ENCODE data around the gene GINS2. TPM values are rescaled to one million over a fixed set of nuclear protein-coding genes. Genes with fewer than 3 reads are reported as not detected.

The GINS2 gene
- total and polyA plus RNA-seq, 2 experiments from 2014 or later, result 40.5 to 44.4 TPM

DNA sequence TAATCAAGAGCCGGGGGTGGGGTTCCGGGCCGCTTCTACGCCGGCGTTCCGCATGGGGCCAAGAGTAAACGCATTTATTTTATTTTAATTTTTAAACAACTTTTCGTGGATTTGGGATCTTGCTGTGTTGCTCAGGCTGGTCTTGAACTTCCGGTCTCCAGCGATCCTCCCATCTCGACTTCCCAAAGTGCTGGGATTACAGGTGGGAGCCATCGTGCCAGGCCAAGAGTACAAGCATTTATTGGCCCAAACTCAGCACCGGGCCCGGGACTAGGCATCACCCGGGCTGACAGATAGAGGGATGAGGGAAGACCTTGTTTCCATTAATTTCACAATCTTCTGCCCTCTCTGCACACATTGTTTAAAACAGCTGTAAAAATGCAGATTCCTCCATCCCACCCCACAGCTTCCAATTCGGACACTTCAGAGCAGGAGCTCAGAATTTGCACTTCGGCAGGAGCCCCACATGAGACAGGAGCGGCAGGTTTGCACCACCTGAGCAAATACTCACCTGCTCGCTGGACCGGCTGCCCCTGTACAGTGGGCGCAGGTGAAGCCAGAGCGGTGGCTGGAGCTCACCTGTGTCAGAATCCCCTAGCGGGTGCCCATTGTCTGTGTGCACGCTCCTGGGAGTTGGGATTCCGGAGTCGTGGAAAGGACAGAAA, 663 bp upstream of the GINS2 start:
- peak overlapping the region; percentile 88 for H2AFZ ChIP-seq
- H3K27me3 Mint-ChIP-seq (ENCODE audit: insufficient read depth, low read depth, poor library complexity), result peaks cover 16% of the 10 kb centered on the region
- no peak for TF ChIP-seq CREB1 (CRISPR knock-in tag; IDR thresholded peaks at IDR 0.05; ENCODE audit: low read depth)
- no peak for TF ChIP-seq JUNB (IDR thresholded peaks at IDR 0.05; ENCODE audit: unreplicated experiment)
- no peak for TF ChIP-seq ZNF331 (CRISPR knock-in tag; IDR thresholded peaks at IDR 0.05; ENCODE audit: low read depth)
- no peak for TF ChIP-seq EZH2phosphoT487 (IDR thresholded peaks at IDR 0.05; ENCODE audit: unreplicated experiment)
- no peak for TF ChIP-seq EZH2 (IDR thresholded peaks at IDR 0.05; ENCODE audit: low read depth, unreplicated experiment)
- TF ChIP-seq ZNF114 (CRISPR knock-in tag; IDR thresholded peaks at IDR 0.05), result no peak
- no peak for TF ChIP-seq POLR2AphosphoS5 (IDR thresholded peaks at IDR 0.05; ENCODE audit: low read depth)
- TF ChIP-seq, protein P1, sequence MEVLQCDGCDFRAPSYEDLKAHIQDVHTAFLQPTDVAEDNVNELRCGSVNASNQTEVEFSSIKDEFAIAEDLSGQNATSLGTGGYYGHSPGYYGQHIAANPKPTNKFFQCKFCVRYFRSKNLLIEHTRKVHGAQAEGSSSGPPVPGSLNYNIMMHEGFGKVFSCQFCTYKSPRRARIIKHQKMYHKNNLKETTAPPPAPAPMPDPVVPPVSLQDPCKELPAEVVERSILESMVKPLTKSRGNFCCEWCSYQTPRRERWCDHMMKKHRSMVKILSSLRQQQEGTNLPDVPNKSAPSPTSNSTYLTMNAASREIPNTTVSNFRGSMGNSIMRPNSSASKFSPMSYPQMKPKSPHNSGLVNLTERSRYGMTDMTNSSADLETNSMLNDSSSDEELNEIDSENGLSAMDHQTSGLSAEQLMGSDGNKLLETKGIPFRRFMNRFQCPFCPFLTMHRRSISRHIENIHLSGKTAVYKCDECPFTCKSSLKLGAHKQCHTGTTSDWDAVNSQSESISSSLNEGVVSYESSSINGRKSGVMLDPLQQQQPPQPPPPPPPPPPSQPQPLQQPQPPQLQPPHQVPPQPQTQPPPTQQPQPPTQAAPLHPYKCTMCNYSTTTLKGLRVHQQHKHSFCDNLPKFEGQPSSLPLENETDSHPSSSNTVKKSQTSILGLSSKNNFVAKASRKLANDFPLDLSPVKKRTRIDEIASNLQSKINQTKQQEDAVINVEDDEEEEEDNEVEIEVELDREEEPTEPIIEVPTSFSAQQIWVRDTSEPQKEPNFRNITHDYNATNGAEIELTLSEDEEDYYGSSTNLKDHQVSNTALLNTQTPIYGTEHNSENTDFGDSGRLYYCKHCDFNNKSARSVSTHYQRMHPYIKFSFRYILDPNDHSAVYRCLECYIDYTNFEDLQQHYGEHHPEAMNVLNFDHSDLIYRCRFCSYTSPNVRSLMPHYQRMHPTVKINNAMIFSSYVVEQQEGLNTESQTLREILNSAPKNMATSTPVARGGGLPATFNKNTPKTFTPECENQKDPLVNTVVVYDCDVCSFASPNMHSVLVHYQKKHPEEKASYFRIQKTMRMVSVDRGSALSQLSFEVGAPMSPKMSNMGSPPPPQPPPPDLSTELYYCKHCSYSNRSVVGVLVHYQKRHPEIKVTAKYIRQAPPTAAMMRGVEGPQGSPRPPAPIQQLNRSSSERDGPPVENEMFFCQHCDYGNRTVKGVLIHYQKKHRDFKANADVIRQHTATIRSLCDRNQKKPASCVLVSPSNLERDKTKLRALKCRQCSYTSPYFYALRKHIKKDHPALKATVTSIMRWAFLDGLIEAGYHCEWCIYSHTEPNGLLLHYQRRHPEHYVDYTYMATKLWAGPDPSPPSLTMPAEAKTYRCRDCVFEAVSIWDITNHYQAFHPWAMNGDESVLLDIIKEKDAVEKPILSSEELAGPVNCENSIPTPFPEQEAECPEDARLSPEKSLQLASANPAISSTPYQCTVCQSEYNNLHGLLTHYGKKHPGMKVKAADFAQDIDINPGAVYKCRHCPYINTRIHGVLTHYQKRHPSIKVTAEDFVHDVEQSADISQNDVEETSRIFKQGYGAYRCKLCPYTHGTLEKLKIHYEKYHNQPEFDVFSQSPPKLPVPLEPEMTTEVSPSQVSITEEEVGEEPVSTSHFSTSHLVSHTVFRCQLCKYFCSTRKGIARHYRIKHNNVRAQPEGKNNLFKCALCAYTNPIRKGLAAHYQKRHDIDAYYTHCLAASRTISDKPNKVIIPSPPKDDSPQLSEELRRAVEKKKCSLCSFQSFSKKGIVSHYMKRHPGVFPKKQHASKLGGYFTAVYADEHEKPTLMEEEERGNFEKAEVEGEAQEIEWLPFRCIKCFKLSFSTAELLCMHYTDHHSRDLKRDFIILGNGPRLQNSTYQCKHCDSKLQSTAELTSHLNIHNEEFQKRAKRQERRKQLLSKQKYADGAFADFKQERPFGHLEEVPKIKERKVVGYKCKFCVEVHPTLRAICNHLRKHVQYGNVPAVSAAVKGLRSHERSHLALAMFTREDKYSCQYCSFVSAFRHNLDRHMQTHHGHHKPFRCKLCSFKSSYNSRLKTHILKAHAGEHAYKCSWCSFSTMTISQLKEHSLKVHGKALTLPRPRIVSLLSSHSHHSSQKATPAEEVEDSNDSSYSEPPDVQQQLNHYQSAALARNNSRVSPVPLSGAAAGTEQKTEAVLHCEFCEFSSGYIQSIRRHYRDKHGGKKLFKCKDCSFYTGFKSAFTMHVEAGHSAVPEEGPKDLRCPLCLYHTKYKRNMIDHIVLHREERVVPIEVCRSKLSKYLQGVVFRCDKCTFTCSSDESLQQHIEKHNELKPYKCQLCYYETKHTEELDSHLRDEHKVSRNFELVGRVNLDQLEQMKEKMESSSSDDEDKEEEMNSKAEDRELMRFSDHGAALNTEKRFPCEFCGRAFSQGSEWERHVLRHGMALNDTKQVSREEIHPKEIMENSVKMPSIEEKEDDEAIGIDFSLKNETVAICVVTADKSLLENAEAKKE (CRISPR knock-in tag; IDR thresholded peaks at IDR 0.05), result no peak
- no peak for TF ChIP-seq STAT1 (IDR thresholded peaks at IDR 0.05; ENCODE audit: unreplicated experiment)
- TF ChIP-seq, protein P2, sequence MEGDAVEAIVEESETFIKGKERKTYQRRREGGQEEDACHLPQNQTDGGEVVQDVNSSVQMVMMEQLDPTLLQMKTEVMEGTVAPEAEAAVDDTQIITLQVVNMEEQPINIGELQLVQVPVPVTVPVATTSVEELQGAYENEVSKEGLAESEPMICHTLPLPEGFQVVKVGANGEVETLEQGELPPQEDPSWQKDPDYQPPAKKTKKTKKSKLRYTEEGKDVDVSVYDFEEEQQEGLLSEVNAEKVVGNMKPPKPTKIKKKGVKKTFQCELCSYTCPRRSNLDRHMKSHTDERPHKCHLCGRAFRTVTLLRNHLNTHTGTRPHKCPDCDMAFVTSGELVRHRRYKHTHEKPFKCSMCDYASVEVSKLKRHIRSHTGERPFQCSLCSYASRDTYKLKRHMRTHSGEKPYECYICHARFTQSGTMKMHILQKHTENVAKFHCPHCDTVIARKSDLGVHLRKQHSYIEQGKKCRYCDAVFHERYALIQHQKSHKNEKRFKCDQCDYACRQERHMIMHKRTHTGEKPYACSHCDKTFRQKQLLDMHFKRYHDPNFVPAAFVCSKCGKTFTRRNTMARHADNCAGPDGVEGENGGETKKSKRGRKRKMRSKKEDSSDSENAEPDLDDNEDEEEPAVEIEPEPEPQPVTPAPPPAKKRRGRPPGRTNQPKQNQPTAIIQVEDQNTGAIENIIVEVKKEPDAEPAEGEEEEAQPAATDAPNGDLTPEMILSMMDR (conservative IDR thresholded peaks at IDR 0.05; ENCODE audit: low read depth in 2 of 2), result no peak
- TF ChIP-seq, protein P3, sequence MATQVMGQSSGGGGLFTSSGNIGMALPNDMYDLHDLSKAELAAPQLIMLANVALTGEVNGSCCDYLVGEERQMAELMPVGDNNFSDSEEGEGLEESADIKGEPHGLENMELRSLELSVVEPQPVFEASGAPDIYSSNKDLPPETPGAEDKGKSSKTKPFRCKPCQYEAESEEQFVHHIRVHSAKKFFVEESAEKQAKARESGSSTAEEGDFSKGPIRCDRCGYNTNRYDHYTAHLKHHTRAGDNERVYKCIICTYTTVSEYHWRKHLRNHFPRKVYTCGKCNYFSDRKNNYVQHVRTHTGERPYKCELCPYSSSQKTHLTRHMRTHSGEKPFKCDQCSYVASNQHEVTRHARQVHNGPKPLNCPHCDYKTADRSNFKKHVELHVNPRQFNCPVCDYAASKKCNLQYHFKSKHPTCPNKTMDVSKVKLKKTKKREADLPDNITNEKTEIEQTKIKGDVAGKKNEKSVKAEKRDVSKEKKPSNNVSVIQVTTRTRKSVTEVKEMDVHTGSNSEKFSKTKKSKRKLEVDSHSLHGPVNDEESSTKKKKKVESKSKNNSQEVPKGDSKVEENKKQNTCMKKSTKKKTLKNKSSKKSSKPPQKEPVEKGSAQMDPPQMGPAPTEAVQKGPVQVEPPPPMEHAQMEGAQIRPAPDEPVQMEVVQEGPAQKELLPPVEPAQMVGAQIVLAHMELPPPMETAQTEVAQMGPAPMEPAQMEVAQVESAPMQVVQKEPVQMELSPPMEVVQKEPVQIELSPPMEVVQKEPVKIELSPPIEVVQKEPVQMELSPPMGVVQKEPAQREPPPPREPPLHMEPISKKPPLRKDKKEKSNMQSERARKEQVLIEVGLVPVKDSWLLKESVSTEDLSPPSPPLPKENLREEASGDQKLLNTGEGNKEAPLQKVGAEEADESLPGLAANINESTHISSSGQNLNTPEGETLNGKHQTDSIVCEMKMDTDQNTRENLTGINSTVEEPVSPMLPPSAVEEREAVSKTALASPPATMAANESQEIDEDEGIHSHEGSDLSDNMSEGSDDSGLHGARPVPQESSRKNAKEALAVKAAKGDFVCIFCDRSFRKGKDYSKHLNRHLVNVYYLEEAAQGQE (IDR thresholded peaks at IDR 0.05; ENCODE audit: unreplicated experiment), result no peak
- TF ChIP-seq, protein P4, sequence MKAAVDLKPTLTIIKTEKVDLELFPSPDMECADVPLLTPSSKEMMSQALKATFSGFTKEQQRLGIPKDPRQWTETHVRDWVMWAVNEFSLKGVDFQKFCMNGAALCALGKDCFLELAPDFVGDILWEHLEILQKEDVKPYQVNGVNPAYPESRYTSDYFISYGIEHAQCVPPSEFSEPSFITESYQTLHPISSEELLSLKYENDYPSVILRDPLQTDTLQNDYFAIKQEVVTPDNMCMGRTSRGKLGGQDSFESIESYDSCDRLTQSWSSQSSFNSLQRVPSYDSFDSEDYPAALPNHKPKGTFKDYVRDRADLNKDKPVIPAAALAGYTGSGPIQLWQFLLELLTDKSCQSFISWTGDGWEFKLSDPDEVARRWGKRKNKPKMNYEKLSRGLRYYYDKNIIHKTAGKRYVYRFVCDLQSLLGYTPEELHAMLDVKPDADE (IDR thresholded peaks at IDR 0.05), result no peak
- no peak for TF ChIP-seq NANOG (IDR thresholded peaks at IDR 0.05; ENCODE audit: borderline replicate concordance)
- H3K9me2 ChIP-seq (ENCODE audit: insufficient read depth), result no peaks in the 10 kb centered on the region
- peaks cover 13% of the 10 kb centered on the region; the same call in 1 of the 2 replicates for H3K4me1 ChIP-seq (ENCODE audit: insufficient read depth)
- no peak overlapping the region for H3K27ac Mint-ChIP-seq
- H3K36me3 ChIP-seq (ENCODE audit: insufficient read depth), result no peaks in the 10 kb centered on the region
- H3K27me3 ChIP-seq (ENCODE audit: insufficient read depth), result no peaks in the 10 kb centered on the region
- no peaks in the 10 kb centered on the region for H3K9me3 Mint-ChIP-seq
- H3K36me3 Mint-ChIP-seq (ENCODE audit: low read depth), result peaks cover 19% of the 10 kb centered on the region
- DNase-seq (ENCODE audit: low spot score), result peak; percentile 35
- H3K4me2 ChIP-seq, result peak overlapping the region; percentile 76
- peaks cover 19% of the 10 kb centered on the region for H3K4me1 Mint-ChIP-seq
- H3K79me2 ChIP-seq (replicated peaks; ENCODE audit: insufficient read depth), result peaks cover 34% of the 10 kb centered on the region
- H3K4me3 Mint-ChIP-seq, result peak overlapping the region; percentile 69
- peaks cover 15% of the 10 kb centered on the region for H4K20me1 ChIP-seq (replicated peaks; ENCODE audit: insufficient read depth)
- H3K4me3 ChIP-seq, result peak overlapping the region; percentile 55
- peaks cover 9% of the 10 kb centered on the region; the same call in 1 of the 2 replicates for H3F3A ChIP-seq (replicated peaks; ENCODE audit: low read depth)
- H3K27ac ChIP-seq (ENCODE audit: low read depth), result no peak overlapping the region
- ATAC-seq, result peak; percentile 6; the same call in 2 of the 3 replicates
